MG63 (cell line): ENCODE data around the gene BAHCC1. TPM values are rescaled to one million over a fixed set of nuclear protein-coding genes. Genes with fewer than 3 reads are reported as not detected.

Experiments used
- DNase-seq: peaks from one replicate; pipeline ENCODE4 v3.0.0-alpha.2; 2020
- H3K27me3 ChIP-seq: fragments of 250-450 bp; sonication (Bioruptor Pico); 2 replicates; pipeline ENCODE4 v1.5.1; 2020; ENCODE audit warnings: mild to moderate bottlenecking, moderate library complexity
- H3K36me3 ChIP-seq: fragments of 250-450 bp; sonication (Bioruptor Pico); 2 replicates; pipeline ENCODE4 v1.5.1; 2020; ENCODE audit warnings: mild to moderate bottlenecking, moderate library complexity
- H3K4me3 ChIP-seq: fragments of 250-450 bp; sonication (Bioruptor Pico); 2 replicates; pipeline ENCODE4 v1.5.1; 2020; ENCODE audit warnings: mild to moderate bottlenecking, moderate library complexity
- H3K9me3 ChIP-seq: fragments of 250-450 bp; sonication (Bioruptor Pico); 2 replicates; pipeline ENCODE4 v1.5.1; 2020; ENCODE audit warnings: mild to moderate bottlenecking, moderate library complexity
- total RNA-seq: library from RNA; depleted of rRNA; stranded (reverse); fragments of >200 nt; shearing (Covaris generic); gene quantifications from 2 replicates; pipeline ENCODE4 v1.2.3, GENCODE V29; 2014; ENCODE audit warnings: low replicate concordance

BAHCC1 gene
- total RNA-seq, 1 experiment from 2014 or later, result 10.4 TPM

GRCh38 chr17:81400154-81400977 is 5.1 kb downstream of the BAHCC1 start:
- Histone ChIP-seq H3K4me3 (peak overlapping the region; percentile 61), H3K36me3 (peaks cover 34% of the 10 kb centered on the region), H3K27me3 (no peaks in the 10 kb centered on the region), H3K9me3 (no peaks in the 10 kb centered on the region)
- peak; percentile 71 for DNase-seq

DNA sequence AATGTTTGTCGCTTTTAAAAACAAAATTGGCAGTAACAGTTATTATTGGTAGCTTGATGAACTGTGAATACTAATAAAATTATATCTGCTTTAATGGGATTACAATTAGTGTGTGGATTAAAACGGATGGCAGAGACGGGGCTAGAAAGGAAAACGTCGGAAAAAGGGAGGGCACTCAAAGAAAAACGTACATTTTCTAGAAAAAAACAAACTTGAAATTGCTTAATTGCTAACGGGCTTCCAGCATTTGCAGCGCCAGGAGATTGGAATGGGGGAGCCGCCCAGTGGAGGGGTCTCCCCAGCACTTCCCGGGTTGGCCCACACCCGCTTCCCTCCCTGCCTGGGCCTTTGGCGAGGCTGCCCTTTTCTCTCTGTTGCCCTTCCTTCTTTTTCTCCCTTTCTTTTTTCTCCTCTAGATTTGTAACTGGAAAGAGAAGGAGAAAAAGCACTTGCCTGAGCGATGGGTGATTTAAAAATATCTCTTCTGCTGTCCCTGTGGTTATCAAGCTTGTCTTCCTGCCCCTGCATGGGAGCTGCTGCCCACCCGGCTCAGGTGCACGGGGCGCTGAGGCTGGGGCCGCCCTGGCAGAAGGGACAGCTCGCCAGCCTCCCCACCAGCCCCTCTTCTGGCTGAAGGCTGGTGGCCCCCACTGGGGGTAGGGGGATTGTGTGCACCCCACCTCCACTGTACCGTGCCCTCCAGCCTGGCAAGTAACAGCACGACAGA is 5.9 kb downstream of the BAHCC1 start:
- Histone ChIP-seq H3K4me3 (peak overlapping the region; percentile 61), H3K9me3 (no peaks in the 10 kb centered on the region), H3K36me3 (peaks cover 34% of the 10 kb centered on the region), H3K27me3 (no peaks in the 10 kb centered on the region)
- DNase-seq, result no peak

- peaks cover 34% of the 10 kb centered on the region for H3K36me3 ChIP-seq
- peak; percentile 84 for DNase-seq
- peak overlapping the region; percentile 61 for H3K4me3 ChIP-seq
- no peaks in the 10 kb centered on the region for H3K9me3 ChIP-seq
- no peaks in the 10 kb centered on the region for H3K27me3 ChIP-seq
Observed at GRCh38 chr17:81401723-81402529, 6.7 kb downstream of the BAHCC1 start.

GRCh38 chr17:81402530-81402941 is 7.3 kb downstream of the BAHCC1 start:
- H3K36me3 ChIP-seq, result peaks cover 35% of the 10 kb centered on the region
- peak; percentile 57 for DNase-seq
- no peaks in the 10 kb centered on the region for H3K27me3 ChIP-seq
- H3K9me3 ChIP-seq, result no peaks in the 10 kb centered on the region
- peak overlapping the region; percentile 61 for H3K4me3 ChIP-seq

- no peaks in the 10 kb centered on the region for H3K9me3 ChIP-seq
- H3K27me3 ChIP-seq, result no peaks in the 10 kb centered on the region
- no peak for DNase-seq
- peaks cover 36% of the 10 kb centered on the region for H3K36me3 ChIP-seq
- H3K4me3 ChIP-seq, result peak overlapping the region; percentile 61
Observed at GRCh38 chr17:81402981-81403467, 7.8 kb downstream of the BAHCC1 start.

GRCh38 chr17:81403671-81404534 is 8.6 kb downstream of the BAHCC1 start:
- Histone ChIP-seq H3K36me3 (peaks cover 36% of the 10 kb centered on the region), H3K27me3 (no peaks in the 10 kb centered on the region), H3K9me3 (no peaks in the 10 kb centered on the region), H3K4me3 (peak overlapping the region; percentile 6; the same call in 1 of the 2 replicates)
- DNase-seq, result no peak

- DNase-seq, result no peak
- no peaks in the 10 kb centered on the region for H3K27me3 ChIP-seq
- H3K4me3 ChIP-seq, result no peak overlapping the region
- peaks cover 36% of the 10 kb centered on the region for H3K36me3 ChIP-seq
- H3K9me3 ChIP-seq, result no peaks in the 10 kb centered on the region
Observed at GRCh38 chr17:81404558-81405165, 9.4 kb downstream of the BAHCC1 start.

DNA sequence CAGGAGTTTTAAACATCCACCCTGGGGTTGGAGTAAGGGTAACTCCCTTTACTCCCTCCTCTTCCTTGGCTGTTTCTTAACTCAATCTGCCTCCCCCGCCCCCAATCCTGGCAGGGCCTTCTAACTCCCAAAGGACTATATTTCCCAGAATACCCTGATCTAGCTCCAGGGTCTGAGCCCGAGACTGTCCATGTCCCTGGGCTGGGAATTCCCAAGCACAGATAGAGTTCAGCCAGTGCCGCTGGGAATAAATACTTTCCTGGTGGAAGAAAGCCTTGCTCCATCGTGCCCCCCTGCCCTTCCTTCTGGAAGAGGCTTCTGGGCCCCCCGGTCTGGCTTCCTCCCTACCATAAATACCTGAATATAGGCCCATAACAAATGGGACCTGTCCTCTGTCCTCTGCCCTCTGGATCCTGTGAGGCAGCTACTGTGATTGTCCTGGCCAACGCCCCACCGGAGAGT is 10.2 kb downstream of the BAHCC1 start:
- Histone ChIP-seq H3K4me3 (no peak overlapping the region), H3K9me3 (no peaks in the 10 kb centered on the region), H3K36me3 (peaks cover 32% of the 10 kb centered on the region), H3K27me3 (no peaks in the 10 kb centered on the region)
- DNase-seq, result no peak

DNA sequence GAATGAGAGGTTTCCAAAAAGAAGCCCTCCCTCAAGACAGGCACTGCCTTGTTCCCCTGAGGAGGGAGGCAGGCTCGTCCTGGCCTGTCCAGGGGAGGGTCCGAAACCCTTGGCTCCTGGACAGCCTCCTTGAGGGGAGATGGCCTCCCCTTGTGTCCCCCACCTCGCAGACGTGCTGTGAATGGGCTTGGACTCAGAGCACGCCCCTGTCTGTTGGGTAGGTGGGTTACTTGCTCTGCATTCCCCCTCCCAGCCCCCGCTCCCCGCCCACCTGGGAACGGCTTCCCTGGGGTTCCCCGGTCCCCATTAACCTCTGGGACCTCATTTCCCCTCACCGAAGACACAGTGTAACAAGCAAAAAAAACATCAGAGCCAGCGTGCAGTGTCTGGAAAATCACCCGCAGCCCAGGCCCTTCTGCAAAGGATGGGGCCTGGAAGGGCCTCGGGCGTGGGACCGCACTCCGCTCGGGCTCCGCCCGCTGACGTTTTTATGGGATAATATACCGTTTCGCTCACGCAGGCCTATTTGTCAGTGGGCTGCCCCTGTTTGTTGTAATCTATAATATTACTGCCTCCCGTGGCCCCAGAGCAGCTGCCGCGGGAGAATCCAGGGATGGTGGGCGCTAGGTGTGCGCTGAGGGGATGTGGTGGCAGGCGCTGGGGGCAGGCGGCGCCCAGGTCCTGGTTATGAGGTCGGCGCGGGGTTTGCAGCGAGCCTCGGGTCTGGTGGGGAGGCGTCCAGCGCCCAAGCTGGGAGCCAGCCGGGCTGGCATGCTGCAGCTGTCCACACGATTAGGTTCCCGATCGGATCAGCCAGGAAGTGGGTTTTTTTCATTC is 11.1 kb downstream of the BAHCC1 start:
- Histone ChIP-seq H3K27me3 (no peaks in the 10 kb centered on the region), H3K36me3 (peaks cover 24% of the 10 kb centered on the region), H3K9me3 (no peaks in the 10 kb centered on the region), H3K4me3 (no peak overlapping the region)
- DNase-seq, result no peak

DNA sequence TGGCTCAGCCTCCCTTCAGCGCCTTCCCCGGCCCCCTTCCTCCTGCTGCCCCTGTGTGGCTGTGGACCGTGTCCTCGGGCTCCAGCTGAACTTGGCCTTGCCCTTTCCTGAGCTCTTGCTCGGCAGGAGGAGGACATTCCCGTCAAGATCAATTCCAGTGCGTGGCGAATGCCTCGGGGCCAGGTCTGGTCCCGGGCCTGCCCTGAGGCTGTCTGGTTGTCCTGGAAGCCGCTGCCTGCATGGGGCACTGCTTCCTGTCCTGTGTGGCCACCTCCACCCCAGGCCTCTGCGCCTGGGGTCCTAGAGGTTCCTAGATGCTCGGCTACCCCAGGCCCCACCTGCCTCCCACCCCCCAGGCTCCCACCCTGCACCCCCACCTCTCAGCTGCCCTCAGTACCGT is 12.8 kb downstream of the BAHCC1 start:
- H3K27me3 ChIP-seq, result no peaks in the 10 kb centered on the region
- no peaks in the 10 kb centered on the region for H3K9me3 ChIP-seq
- H3K4me3 ChIP-seq, result no peak overlapping the region
- DNase-seq, result no peak
- peaks cover 9% of the 10 kb centered on the region for H3K36me3 ChIP-seq

DNA sequence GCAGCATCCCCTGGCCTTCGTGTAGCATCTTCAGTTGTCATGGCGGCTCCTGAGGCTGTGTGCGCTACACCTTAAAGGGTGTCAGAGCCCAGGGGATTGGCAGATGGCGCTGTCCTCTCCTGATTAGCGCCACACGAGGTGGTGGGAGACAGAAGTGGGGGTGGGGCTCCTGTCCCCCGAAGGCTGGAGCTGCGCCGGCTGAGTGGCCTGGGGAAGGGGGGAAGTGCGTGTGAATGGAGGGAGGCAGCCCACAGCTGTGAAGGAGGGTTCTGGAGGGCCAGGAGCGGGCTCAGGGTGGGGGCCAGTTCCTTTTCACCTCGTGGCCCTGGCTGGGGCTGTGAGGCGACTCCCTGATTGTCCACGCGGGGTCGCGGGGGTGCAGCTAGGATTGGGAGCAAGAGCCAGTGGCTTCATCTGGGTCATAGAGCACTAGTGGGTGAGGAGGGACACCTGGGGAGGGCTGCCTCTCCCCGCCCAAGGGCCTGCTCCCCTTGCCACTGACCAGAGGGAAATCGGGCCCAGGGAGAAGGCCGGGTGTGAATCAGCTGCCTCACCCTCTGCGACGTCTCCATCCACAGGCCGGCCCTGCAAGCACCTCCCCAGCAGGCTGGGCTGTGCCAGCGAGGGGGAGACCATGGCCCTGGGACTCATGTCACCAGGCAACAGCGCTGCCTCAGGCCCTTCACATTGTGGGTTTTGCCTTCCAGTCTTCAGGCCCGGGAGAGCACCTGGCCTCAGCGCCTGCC is 14.1 kb downstream of the BAHCC1 start:
- Histone ChIP-seq H3K4me3 (no peak overlapping the region), H3K36me3 (peaks cover 5% of the 10 kb centered on the region), H3K9me3 (no peaks in the 10 kb centered on the region), H3K27me3 (no peaks in the 10 kb centered on the region)
- DNase-seq, result no peak

GRCh38 chr17:81410852-81411251 is 15.6 kb downstream of the BAHCC1 start:
- peaks cover 2% of the 10 kb centered on the region for H3K36me3 ChIP-seq
- DNase-seq, result no peak
- no peaks in the 10 kb centered on the region for H3K27me3 ChIP-seq
- no peak overlapping the region for H3K4me3 ChIP-seq
- no peaks in the 10 kb centered on the region for H3K9me3 ChIP-seq

DNA sequence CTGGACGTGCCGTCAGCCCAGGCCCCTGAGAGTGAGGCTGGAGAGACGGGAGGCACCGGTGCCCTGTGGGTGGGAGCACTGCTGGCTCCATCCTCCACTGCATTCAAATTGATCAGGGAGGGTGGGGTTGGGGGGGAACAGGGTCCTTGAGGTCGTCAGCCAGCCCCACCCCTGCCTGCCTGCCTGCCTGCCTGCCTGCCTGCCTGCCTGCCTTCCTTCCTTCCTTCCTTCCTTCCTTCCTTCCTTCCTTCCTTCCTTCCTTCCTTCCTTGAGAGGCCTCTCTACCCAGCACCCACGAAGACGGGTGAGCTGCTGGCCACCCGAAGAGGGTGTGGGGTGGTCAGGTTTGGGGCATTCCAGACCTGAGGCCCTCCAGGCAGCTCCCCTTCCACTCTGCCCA is 16.0 kb downstream of the BAHCC1 start:
- no peak for DNase-seq
- Histone ChIP-seq H3K4me3 (no peak overlapping the region), H3K9me3 (no peaks in the 10 kb centered on the region), H3K27me3 (no peaks in the 10 kb centered on the region), H3K36me3 (peaks cover 2% of the 10 kb centered on the region)

GRCh38 chr17:81412490-81413093 is 17.3 kb downstream of the BAHCC1 start:
- Histone ChIP-seq H3K4me3 (no peak overlapping the region), H3K36me3 (peaks cover under 1% of the 10 kb centered on the region), H3K27me3 (no peaks in the 10 kb centered on the region), H3K9me3 (no peaks in the 10 kb centered on the region)
- DNase-seq, result no peak
